Trophoblast cell (in vitro differentiated cells and primary cell): ENCODE measurements around the gene MMAA.

Experiments used
- DNase-seq, 2 donors: peaks; one replicate each; pipeline ENCODE4 v3.0.0-alpha.2; 2016
- H2AFZ ChIP-seq: 2 replicates; pipeline ENCODE4 v1.6.1; 2013; ENCODE audit warnings: low read length, moderate library complexity, mild to moderate bottlenecking; ENCODE audit not compliant: insufficient read depth, poor library complexity
- H2AK5ac ChIP-seq: 2 replicates; pipeline ENCODE4 v1.6.1; 2013; ENCODE audit warnings: mild to moderate bottlenecking, low read length
- H2BK120ac ChIP-seq: 2 replicates; pipeline ENCODE4 v1.6.1; 2013; ENCODE audit warnings: low read length, mild to moderate bottlenecking, moderate library complexity; ENCODE audit not compliant: insufficient read depth, poor library complexity
- H2BK12ac ChIP-seq: 2 replicates; pipeline ENCODE4 v1.6.1; 2013; ENCODE audit warnings: mild to moderate bottlenecking, low read length, moderate library complexity
- H2BK5ac ChIP-seq: 2 replicates; pipeline ENCODE4 v1.6.1; 2013; ENCODE audit warnings: low read length, low read depth, moderate library complexity, mild to moderate bottlenecking; ENCODE audit not compliant: poor library complexity
- H3K14ac ChIP-seq: 2 replicates; pipeline ENCODE4 v1.6.1; 2013; ENCODE audit warnings: mild to moderate bottlenecking, low read length
- H3K18ac ChIP-seq: 2 replicates; pipeline ENCODE4 v1.6.1; 2013; ENCODE audit warnings: mild to moderate bottlenecking, low read length
- H3K23ac ChIP-seq: 2 replicates; pipeline ENCODE4 v1.6.1; 2013; ENCODE audit warnings: low read length
- H3K27ac ChIP-seq: 2 replicates; pipeline ENCODE4 v1.5.1; 2013; ENCODE audit warnings: low read depth, mild to moderate bottlenecking, inconsistent platforms, low read length, moderate library complexity
- H3K27me3 ChIP-seq: 2 replicates; pipeline ENCODE4 v1.6.1; 2013; ENCODE audit warnings: inconsistent platforms, mild to moderate bottlenecking, low read length, moderate library complexity; ENCODE audit not compliant: insufficient read depth
- H3K36me3 ChIP-seq, 2 experiments: 1 replicate in 1 of 2; 2 replicates in 1 of 2; pipeline ENCODE4 v1.6.1; 2013; ENCODE audit warnings: low read length in 2 of 2, mild to moderate bottlenecking in 2 of 2, moderate library complexity in 1 of 2; ENCODE audit not compliant: insufficient read depth in 2 of 2, control insufficient read depth in 1 of 2
- H3K4ac ChIP-seq: 2 replicates; pipeline ENCODE4 v1.6.1; 2013; ENCODE audit warnings: low read depth, mild to moderate bottlenecking, low read length, moderate library complexity
- H3K4me1 ChIP-seq, 2 experiments: 1 replicate in 1 of 2; 2 replicates in 1 of 2; pipeline ENCODE4 v1.6.1; 2013; ENCODE audit warnings: low read length in 2 of 2, mild to moderate bottlenecking in 2 of 2, moderate library complexity in 1 of 2; ENCODE audit not compliant: insufficient read depth in 2 of 2, control insufficient read depth in 1 of 2
- H3K4me2 ChIP-seq: 2 replicates; pipeline ENCODE4 v1.6.1; 2013; ENCODE audit warnings: inconsistent platforms, mild to moderate bottlenecking, low read length, moderate library complexity
- H3K4me3 ChIP-seq: 2 replicates; pipeline ENCODE4 v1.5.1; 2013; ENCODE audit warnings: mild to moderate bottlenecking, low read depth, low read length, inconsistent platforms
- H3K79me1 ChIP-seq: one replicate; pipeline ENCODE4 v1.6.1; 2013; ENCODE audit warnings: low read length
- H3K79me2 ChIP-seq: 2 replicates; pipeline ENCODE4 v1.6.1; 2013; ENCODE audit warnings: low read length, mild to moderate bottlenecking; ENCODE audit not compliant: control insufficient read depth, insufficient read depth, poor library complexity
- H3K9ac ChIP-seq: 2 replicates; pipeline ENCODE4 v1.6.1; 2013; ENCODE audit warnings: mild to moderate bottlenecking, low read length
- H3K9me3 ChIP-seq: 2 replicates; pipeline ENCODE4 v1.6.1; 2013; ENCODE audit warnings: low read depth, mild to moderate bottlenecking, control low read depth, inconsistent platforms, low read length; ENCODE audit not compliant: insufficient read depth
- H4K12ac ChIP-seq: 2 replicates; pipeline ENCODE4 v1.6.1; 2013; ENCODE audit warnings: low read depth, mild to moderate bottlenecking, low read length, moderate library complexity
- H4K8ac ChIP-seq: 2 replicates; pipeline ENCODE4 v1.6.1; 2013; ENCODE audit warnings: low read depth, mild to moderate bottlenecking, low read length, moderate library complexity
- H4K91ac ChIP-seq: one replicate; pipeline ENCODE4 v1.6.1; 2013; ENCODE audit warnings: low read depth, mild to moderate bottlenecking, low read length, moderate library complexity
- WGBS: extraction: QIAGEN DNeasy Blood & Tissue Kit; methylation state at CpG from one replicate; pipeline ENCODE4 v1.1.7; 2013; ENCODE audit warnings: missing lambda C conversion rate; ENCODE audit not compliant: insufficient read length, insufficient coverage; ENCODE audit errors: extremely low coverage; 5-methylcytosine and 5-hydroxymethylcytosine counted together

The MMAA gene

DNA sequence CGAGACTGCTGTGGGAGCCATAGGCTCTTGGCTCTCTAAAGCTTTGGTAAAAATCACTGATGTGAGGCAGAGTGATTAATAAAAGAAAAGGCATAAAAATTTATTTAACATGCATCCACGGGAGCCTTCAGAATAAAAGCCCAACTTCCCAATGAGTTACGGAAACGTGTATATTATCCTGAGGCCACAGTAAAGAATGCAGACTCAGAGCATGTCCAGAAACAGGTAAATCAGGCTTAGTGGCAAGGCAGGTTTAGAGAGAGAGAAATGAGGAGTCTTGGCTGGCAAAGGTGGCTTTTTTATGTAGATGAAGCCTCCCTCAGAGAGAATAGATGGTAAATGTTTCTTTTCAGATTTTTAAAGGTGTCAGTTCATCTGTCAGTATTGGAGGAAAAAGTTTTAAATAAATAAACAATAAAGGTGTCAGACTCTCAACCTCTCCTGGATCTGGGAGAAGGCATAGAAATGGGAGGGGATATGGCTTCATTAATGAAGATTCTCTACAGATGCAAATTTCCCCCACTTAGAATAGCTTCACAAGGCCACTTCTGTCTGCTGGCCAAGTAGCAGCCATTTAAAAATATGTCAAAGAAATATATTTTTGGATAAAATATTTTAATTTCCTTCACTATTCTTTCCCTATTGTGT is 84.8 kb downstream of the MMAA start:
- Histone ChIP-seq H3K14ac (no peak overlapping the region), H3K18ac (no peak overlapping the region), H3K9me3 (no peaks in the 10 kb centered on the region), H3K9ac (no peak overlapping the region), H3K79me2 (peaks cover 3% of the 10 kb centered on the region), H3K4ac (no peak overlapping the region), H2BK120ac (no peak overlapping the region), H3K79me1 (peaks cover 3% of the 10 kb centered on the region), H2BK5ac (no peak overlapping the region), H2AFZ (no peak overlapping the region), H3K4me1 (peaks cover 10% of the 10 kb centered on the region in 2 experiments), H3K23ac (no peak overlapping the region), H4K12ac (no peak overlapping the region), H4K8ac (no peak overlapping the region), H3K4me2 (no peak overlapping the region), H3K36me3 (no peaks in the 10 kb centered on the region), H2AK5ac (no peak overlapping the region), H2BK12ac (no peak overlapping the region), H3K4me3 (no peak overlapping the region), H3K27me3 (no peaks in the 10 kb centered on the region), H4K91ac (no peak overlapping the region), H3K27ac (no peak overlapping the region)
- no CpG with 5 or more reads among the region's 4 CpGs for WGBS
- peak; percentile 47 to 62 for DNase-seq

DNA sequence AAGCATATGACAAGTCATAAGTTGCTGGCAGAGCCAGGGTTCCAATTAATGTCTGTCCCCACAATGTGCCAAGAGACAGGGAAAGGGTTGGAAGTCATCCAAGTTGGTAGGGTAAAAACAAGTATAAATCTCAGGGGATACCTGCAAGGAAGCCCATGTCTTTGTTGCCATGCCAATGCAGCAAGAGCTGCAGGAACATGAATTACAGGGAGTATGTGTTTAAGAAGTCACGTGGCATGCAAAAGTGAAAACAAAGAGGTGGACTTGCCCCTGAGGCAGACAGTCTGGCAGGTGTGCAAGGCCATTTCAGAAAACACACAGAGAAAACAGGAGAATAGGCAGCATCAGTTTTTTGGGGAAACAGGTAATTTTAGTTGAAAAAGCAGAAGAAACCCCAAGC is 90.2 kb downstream of the MMAA start:
- Histone ChIP-seq H3K27me3 (no peaks in the 10 kb centered on the region), H2AFZ (no peak overlapping the region), H3K27ac (no peak overlapping the region), H2BK120ac (no peak overlapping the region), H2BK12ac (no peak overlapping the region), H3K4ac (no peak overlapping the region), H3K79me2 (peaks cover 3% of the 10 kb centered on the region), H2BK5ac (no peak overlapping the region), H3K23ac (no peak overlapping the region), H4K8ac (no peak overlapping the region), H4K12ac (no peak overlapping the region), H3K14ac (no peak overlapping the region), H3K18ac (no peak overlapping the region), H3K4me3 (no peak overlapping the region), H4K91ac (no peak overlapping the region), H3K79me1 (peaks cover 3% of the 10 kb centered on the region), H3K4me2 (no peak overlapping the region), H3K9ac (no peak overlapping the region), H3K36me3 (no peaks in the 10 kb centered on the region), H3K4me1 (peaks cover 10 to 15% of the 10 kb centered on the region in 2 experiments), H3K9me3 (no peaks in the 10 kb centered on the region), H2AK5ac (no peak overlapping the region)
- no CpG with 5 or more reads among the region's 1 CpG for WGBS
- DNase-seq = no peak
